DLD1 (cell line): ENCODE data around the gene STAM.

Source experiments
- in situ Hi-C: cut with HindIII; loops from 2 replicates; pipeline ENCODE4 v1.10.0; 2017; ENCODE audit warnings: low sequenced_read_pairs

Gene STAM

DNA sequence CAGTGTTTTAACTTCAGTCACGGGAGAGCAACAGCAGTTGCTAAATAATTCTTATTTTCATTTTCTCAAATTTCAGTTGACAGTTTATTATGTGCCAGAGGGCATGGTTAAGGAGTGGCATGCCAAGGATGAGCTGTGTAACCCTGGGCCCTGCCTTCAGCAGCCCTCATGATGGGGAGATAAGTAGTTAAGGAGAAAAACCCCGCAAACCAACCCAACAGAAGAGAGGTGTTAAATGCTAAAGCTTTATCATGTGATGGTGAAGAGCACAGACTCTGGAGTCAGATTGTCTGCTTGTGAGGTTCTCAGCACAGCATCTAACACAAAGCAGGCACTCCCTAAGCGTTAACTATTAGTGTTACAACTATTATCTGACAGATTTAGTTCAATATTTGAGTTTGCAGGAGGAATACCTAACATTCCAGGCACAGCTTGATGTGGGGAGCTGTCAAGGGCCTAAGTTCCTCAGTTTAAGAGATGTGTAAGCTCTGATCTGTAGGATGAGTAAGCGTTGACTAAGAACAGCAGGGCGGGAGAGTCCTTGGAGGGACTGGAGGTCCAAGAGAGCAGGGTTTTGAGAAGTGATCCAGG lies 29.6 kb downstream of the STAM start:
- in situ Hi-C loops, result no loop called here

DNA sequence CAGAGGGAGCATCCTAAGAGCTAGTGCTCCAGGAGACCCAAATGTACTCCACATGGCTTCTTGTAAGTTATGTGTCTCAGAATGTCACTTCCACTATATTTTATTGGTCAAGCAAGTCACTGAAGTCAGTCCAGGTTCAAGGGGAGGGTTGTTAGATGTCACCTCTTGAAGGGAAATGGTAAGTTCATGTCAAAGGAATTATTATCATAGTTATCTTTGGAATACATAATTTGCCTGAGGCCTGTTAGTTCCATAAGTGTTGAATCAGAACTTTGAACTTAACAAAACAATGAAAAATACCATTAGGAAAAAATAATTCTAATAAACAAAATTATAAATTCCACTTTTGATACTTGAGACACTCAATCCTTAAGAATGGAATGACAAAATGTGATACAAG lies 30.6 kb downstream of the STAM start:
- in situ Hi-C loops, result no loop called here

DNA sequence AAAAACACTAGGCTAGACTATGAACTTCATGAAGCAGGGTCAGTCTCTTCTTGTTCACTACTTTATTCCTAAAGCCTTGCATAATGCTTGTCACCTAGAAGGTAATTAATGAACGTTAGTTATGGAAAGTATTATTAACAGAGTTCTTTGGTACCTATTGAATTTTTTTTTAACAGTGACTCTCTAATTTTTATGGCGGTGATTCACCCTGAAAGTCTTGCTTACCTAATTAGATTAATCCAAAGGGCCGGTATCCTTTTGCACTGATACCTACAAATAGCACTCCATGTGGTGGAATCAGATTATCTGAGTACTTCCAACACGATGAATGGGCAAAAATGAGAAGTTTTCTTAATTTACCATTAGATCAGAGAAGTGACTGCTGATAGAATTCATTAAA lies 31.7 kb downstream of the STAM start:
- in situ Hi-C loops, result no loop called here

DNA sequence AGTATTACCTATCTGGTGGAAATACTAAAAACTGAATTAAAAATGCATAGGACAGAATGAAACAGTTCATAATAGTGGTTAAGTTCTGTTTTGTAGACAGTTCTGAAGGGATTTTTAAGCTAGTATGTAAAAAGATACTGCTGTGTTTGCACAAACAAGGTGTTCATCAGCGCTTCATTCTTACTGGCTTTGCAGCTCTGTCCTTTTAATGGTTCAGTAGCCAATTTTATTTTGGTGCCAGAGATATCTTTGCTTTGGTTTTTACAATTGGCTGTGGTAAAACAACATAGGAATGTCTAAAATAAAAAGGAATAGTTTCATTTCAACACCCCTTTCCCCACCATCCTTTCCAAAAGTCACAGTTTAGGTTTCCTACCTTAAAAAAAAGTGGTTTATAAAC lies 33.0 kb downstream of the STAM start:
- in situ Hi-C loops, result no loop called here

DNA sequence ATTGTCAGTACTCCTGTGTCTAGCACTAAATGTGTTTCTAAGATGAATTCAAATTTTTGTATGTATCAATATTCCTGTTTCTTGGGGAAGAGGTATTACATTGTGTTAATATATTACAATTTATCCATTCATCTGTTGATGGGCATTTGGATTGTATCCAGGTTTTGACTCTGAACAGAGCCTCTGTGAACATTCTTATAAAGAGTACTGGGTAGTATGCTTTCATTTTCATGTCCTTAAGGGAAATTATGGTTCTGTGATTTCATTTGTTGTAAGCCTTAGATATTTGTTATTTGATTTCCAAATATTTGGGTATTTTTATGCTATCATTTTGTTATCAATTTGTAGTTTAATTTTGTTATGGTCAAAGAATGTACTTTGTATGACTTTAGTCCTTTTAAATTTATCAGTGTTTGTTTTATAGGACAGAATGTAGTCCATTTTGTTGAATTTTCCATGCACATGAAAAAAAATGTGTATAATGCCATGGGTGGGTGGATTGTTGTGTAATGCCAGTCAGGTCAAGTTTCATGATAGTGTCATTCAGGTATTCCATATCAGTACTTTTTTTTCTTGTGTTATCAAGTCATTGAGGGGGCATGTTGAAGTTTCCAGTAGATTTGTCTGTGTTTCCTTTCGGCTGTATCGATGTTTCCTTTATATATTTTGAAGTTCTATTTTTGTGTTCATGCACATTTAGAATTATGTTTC lies 38.4 kb downstream of the STAM start:
- in situ Hi-C loops, result no loop called here

DNA sequence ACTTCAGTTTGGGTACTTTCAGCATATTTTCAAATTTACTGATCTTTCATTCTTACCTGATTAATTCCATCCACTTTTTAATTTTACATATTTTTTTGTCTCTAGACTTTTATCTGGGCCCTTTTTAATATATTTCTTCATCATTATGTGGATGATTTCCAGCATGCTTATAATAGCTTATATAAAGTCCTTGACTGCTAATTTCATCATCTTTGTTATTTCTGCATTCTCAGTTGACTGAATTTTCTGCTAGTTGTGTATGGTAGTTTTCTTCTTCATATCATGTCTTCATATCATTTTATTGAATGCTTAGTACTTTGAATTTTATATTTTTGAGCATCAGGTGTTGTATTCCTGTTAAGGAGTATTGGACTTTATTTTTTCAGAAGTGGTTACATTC lies 39.6 kb downstream of the STAM start:
- in situ Hi-C loops, result no loop called here

DNA sequence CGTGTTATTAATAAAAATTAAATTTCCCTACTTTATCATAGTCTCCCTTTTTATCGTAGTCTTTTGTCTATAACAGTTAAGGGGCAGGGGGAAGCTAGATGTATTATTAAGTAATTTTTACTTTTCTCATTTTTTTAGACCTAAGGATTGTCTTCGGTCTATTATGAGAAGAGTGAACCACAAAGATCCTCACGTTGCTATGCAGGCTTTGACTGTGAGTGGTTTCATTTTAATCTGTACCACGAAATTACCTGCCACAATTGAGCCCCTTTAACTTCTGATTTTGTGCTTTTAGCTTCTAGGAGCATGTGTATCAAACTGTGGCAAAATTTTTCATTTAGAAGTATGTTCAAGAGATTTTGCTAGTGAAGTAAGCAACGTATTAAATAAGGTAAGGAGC lies 40.6 kb downstream of the STAM start:
- in situ Hi-C loops, result no loop called here

DNA sequence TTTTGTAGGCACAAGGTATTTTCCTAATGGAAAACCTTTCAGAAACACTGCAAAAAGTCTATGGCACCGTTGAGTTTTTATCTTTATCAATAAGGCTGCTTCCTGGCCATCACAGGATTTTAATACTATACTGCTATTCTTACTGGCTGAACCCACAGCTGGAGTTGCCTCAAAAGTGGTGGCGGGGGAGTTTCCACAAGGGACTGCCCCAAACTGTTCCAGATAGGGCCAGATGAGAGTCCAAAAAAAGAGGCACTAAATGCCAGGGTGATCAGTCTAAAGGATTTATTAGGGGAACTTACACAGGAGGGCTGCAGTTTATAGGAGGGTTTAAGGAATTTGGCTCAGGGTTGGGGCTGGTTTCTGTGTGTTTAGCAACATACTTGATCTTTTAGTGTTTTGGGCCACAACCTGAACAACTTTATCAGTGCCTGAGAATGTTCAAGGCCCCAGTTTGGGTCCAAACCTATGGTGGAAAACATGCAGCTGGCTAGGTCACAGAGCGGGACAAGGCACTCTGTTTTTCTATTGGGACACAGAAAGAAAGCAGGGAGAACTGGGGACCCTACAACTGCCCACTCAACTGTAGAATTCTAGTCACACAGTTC lies 41.4 kb downstream of the STAM start:
- in situ Hi-C loops, result no loop called here

DNA sequence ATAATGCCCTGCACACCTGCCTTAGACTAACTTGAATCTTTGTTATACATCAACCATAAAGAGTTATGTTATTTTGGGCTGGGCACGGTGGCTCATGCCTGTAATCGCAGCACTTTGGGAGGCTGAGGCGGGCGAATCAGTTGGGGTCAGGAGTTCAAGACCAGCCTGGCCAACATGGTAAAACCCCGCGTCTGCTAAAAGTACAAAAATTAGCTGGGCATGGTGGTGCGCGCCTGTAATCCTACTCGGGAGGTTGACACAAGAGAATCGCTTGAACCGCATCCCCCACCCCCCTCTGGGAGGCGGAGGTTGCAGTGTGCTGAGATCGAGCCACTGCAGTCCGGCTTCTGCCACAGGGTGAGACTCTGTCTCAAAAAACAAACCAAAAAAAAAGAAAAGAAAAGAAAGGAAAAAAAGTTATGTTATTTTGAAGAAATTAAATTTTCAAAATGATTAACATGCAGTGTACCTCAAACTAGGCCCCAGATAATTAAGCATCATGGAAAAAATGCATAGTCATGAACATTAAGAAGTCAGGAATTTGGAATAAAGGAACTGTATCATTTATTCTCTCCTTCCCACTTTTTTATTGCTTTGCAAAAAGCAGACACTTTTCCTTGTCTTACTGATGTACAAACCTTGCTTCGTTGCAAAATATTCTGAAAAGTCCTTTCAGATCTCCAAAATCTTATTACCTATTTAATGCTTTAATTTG lies 43.3 kb downstream of the STAM start:
- in situ Hi-C loops, result no loop called here

DNA sequence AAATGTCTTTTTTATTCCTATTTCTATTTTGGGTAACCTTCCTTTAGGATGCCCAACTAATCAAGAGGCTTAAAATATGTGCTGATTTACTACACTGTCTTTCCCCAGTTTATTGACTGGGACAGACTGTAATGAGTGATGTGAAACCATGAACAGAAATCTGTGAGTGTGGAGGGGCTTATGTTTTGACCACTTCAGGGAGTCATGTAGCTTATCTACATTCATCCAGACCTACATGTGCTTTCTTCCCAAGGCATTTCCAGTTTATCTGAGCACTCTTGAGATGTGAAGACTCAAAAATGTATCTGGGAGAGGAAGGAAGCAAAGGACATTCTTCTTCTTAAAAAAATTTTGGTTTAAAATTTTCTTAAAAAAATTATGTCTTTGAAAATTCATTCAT lies 45.2 kb downstream of the STAM start:
- in situ Hi-C loops, result no loop called here

DNA sequence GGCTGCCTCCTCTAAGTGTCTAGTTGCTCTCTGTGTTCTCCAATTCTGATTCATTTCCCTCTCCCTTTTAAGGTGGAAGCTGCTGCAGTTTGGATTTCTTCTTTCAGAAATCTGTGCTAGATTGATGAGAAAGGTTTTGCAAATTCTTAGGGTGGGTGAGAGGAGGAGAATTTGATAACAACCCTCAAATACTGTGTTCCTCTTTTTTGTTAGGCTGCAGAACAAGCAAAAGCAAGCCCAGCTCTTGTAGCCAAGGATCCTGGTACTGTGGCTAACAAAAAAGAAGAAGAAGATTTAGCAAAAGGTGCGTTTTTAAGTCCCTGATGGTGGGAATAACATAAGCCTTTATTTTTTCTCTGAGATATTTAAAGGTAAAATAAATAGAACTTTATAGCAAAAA lies 49.1 kb downstream of the STAM start:
- in situ Hi-C loops, result loop anchor here (5.0 kb wide), 1 partner anchor 54 kb away; no protein-coding TSS in a partner anchor

DNA sequence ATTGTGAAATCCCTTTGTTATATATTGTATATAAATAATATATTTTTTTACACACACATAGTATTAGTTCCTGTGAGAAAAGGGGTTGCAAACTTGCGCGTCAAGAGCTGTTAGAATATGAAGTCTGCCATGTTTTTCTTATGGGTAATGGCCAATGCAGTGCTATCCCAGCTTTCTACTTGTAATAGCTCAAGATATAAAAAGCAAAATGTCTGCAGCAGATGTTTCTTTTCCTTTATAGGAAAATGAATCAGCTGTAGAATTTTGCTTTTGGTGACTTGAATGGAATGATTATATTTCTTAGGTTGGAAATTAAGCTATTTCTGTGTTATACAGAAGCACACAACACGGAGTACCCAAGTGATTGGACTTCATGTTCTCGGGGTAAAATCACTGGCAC lies 54.7 kb downstream of the STAM start:
- in situ Hi-C loops, result no loop called here

DNA sequence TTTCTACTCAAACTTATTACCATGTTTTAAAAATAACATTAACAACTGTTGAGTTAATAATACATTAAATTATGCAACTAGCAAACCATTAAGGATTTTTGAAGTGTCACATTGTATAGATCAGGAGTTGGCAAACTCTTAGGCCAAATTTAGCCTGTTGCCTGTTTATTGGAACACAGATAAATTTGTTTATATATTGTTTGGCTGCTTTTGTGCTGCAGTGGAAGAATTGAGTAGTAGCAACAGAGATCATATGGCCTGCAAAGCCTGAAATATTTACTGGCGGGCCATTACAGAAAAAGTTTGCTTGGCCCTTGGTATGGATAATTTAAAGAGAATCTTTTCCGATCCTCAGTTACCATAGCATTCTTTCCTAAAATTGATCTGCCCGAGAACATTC lies 57.4 kb downstream of the STAM start:
- in situ Hi-C loops, result no loop called here

DNA sequence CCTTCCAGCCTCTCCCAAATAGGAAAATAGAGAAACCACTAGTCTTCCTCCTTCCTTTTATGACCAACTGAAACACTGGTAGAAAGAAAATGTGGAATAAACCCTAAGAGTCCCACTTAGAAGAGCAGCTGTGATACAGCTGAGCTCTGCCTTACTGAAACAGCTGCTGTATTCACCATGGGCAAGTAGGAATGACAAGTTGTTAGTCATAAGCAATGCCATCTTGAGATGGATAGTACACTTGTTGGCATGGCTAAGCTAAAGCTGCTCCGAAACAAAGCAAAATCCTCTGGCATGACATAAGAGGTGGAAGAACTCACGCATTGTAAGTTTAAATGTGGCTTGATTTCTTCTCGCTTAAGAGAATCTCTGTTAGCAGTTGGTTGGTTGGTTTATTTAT lies 59.8 kb downstream of the STAM start:
- in situ Hi-C loops, result no loop called here

DNA sequence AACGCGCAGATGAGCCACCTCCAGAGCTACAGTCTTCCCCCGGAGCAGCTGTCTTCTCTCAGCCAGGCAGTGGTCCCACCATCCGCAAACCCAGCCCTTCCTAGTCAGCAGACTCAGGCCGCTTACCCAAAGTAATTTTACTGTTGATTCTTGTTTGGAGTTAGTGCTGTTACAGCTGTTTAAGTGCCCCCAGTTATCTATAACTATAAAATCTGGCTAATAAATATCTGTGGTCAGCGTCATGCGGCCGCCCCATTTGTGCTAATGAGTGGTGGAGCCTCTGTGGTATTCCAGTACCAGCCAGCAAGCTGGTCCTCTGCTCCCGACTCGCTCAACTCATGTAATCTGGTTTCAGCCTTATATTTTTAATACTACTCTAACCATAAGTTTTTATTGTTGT lies 64.9 kb downstream of the STAM start:
- in situ Hi-C loops, result no loop called here

DNA sequence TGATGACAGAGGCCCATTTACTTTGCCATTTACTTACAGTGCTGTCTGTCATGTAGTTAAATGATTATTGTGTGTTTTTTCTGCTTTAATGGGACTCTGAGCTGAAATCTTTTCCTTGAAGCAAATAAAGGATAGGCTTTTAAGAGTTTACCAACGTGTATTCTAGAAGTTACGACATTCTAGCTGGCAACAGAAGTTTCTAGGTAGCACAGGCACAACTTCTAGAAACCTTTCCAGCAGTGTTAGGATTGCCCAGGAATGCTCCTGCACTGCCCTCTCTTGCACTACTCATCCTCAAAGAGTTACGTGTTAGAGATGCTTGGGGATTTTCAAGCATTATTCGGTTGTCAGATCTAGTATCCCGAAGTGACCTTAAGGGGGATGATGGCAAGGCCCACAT lies 65.5 kb downstream of the STAM start:
- in situ Hi-C loops, result no loop called here

DNA sequence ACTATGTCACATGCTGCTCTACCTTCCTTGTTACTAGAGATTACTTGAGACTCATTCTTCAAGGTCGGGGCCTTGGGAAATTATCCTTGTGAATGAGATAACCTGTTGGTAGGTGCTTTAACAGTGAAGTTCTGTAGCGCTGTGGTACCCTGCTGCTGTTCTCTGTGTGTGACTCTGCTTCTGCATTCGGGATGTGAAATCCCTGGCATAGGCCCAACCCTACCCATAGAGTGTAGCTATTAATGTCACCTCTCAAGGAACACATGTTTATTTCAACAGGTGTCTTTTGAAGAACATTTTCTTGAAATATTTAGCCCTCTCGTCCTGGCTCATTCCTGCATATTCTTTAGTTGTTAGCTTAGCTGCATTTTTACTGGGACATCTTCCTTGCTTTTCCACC lies 66.2 kb downstream of the STAM start:
- in situ Hi-C loops, result no loop called here

DNA sequence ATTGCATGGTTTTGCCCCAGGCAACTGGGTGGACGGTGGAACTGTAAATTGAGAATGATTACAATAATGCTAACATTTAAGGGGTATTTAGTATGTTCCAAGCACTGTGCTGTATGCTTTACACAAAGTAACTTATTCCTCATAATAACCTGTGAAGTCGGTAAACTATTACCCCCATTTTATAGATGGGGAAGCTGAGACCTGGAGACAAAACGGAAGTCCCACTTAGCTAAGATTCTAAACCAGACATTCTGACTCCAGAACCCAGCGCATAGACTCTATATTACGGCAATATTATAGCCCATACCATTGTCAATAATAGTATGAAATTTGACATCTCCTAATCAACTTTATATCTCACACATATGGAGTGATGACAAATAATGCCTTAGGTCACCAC lies 68.1 kb downstream of the STAM start:
- in situ Hi-C loops, result no loop called here

DNA sequence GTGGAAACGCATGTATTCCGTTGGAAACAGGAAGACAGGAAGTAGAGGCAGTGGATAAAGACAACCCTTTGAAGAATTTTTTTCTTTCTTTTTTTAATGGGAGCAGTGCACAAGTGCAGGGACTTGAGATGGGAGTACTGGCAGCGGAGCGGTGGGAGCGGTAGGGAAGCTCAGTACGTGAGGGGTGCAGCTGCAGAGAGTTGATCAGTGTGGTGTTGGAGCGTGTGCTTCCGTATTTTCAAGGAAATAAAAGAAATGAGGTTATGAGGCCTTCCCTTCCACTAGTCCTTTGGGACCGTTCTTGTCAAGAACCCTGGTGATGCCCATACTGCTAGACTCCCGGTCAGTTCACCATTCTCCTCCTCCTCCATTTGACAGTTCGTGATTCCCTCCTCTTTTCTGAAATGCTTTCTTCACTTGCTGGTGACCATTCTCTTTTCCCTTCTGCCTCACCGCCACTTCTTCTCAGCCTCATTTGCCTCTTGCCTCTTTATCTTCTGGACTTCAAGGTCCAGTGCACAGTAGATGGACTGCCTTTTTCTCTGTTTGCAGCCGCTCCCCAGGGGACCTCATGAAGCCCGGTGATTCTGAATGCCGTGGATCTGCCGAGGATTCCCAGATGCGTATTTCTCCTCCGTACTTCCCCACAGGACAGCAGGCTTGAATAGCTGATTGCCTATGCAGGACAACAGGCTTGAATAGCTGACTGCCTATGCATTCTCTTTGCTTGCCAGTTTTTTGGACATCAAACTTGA lies 68.9 kb downstream of the STAM start:
- in situ Hi-C loops, result no loop called here

DNA sequence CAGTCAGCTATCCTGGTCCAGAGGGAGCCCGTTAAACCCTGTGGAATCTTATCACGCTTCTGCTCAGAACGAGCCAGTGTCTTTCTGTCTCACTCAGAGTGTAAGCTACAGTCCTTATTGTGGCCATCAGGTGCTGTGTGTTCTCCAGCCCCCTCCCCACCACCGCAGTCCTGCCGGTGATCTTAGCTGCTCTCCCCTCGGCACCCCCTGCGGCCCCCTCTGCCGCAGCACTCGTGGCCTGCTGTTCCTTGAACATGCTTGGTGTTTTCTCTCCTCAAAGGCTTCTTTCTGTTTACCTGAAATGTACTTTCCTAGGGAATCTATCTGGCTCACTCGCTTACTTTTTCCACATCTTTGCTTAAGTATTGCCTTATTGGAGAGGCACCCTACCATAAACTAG lies 69.8 kb downstream of the STAM start:
- in situ Hi-C loops, result no loop called here

DNA sequence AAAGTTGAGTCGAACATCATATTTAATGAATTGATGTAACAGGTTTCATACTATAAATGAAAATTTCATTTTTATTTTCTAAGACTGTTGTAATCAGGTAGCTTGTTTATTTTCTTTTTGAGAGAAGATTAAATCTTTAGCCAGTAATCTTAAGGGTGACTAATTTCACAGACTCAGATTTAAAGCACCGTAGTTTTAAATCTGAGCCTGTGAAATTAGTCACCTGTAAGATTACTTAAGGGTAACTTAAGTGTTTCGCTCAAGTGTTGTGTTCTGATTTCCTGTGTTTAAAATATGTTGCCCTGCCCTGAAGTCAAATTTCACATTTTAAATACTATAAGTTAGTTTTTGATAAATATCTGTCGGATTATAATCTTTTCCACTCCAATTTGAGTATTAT lies 72.2 kb downstream of the STAM start:
- in situ Hi-C loops, result no loop called here
